Activated CD4-positive, alpha-beta memory T cell treated with anti-CD3 and anti-CD28 coated beads for 36 hours (primary cell): ENCODE measurements around the gene NXT1. TPM values are rescaled to one million over a fixed set of nuclear protein-coding genes. Genes with fewer than 3 reads are reported as not detected.
"Not testable (repeated sequence)": the region's sequence is repeated elsewhere in the genome, so short reads cannot be mapped to it uniquely, and the experiment has no call there.

Experiments
- CTCF ChIA-PET: fragments of 350-600 bp; sonication (Branson Sonifier 250); formaldehyde crosslinking; loops from one replicate; lab custom pipeline; 2021; ENCODE audit warnings: antibody characterized with exemption, inconsistent platforms; lab: Charles Lee
- POLR2A ChIA-PET: fragments of 350-600 bp; sonication (Branson Sonifier 250); formaldehyde crosslinking; loops from one replicate; lab custom pipeline; 2021; ENCODE audit warnings: antibody characterized with exemption; lab: Charles Lee
- DNase-seq: peaks from one replicate; pipeline ENCODE4 v3.0.0-alpha.2; 2020
- H3K27ac Mint-ChIP-seq: one replicate; pipeline ENCODE4 v1.8.0; 2021; ENCODE audit warnings: mixed read lengths
- H3K27me3 Mint-ChIP-seq: one replicate; pipeline ENCODE4 v1.8.0; 2021; ENCODE audit warnings: mixed read lengths
- H3K36me3 Mint-ChIP-seq: one replicate; pipeline ENCODE4 v1.8.0; 2021; ENCODE audit warnings: mixed read lengths
- H3K4me1 Mint-ChIP-seq: one replicate; pipeline ENCODE4 v1.8.0; 2021; ENCODE audit warnings: low read depth, mixed read lengths
- H3K4me3 Mint-ChIP-seq: one replicate; pipeline ENCODE4 v1.8.0; 2021; ENCODE audit warnings: mild to moderate bottlenecking, mixed read lengths
- H3K9me3 Mint-ChIP-seq: one replicate; pipeline ENCODE4 v1.8.0; 2021; ENCODE audit warnings: mixed read lengths
- intact Hi-C: fragments of 100-400 bp; cut with micrococcal nuclease; formaldehyde crosslinking; loops from one replicate; pipeline ENCODE4 v1.15.1; 2023
- total RNA-seq, 2 experiments: library from RNA; stranded (reverse); gene quantifications; one replicate each; pipeline ENCODE4 v1.2.3, GENCODE V29; 2021

Gene NXT1
- 10 to 100 TPM; 39.0 to 39.3 TPM for total RNA-seq

DNA sequence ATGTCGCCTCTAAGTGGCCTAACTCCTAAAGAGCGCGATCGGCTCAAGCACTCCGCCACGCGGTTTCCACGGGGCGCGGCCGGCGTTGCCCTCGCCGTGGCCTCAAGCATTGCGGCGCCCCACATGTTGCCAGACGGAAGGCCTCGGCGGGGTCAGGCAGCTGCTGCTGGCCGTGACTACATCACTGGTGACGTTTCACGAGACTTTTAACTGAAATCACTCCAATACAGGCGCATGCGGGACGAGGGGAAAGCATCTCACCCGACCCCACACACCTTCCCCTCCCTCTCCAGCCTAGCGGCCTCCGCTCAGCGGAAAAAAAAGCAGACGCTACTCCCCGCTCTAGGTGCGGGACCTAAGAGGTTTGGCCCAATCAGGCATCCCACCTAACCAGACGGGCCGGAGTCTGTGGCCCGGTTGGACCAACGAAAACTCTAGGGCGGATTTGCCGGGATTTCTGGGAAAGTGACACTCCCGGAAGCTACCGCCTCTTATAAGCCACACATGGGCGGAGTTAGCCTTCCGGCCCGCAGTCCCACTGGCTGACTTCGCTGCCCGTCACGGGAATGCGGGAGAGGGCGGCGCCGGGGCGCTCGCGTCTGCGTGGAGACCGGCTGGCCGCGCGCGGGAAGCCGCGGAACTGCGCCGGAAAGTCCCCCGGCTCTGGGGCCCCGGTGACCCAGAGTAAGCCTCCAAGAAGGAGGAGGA is at the start of gene NXT1:
TSS of gene NXT1 (plus strand) at position 596 of the 708 bp plus-strand sequence. CDS start 3,251 bp downstream, outside the sequence.
- ChIA-PET CTCF (interaction anchor here (0.9 to 2.6 kb wide), 17 partner anchors 9 to 258 kb away, joined by 3 to 32 read pairs (median 5); partner anchors contain the start of genes GZF1 and NAPB), POLR2A (interaction anchor here (1.0 to 2.8 kb wide), 10 partner anchors 8 to 256 kb away, joined by 3 to 31 read pairs (median 8); partner anchors contain the start of genes GZF1 and NAPB)
- Mint-ChIP-seq H3K27me3 (no peaks in the 10 kb centered on the region), H3K4me3 (peak within 1 kb of the TSS; percentile 88), H3K27ac (peak within 1 kb of the TSS; percentile 100), H3K4me1 (peaks cover 26% of the 10 kb centered on the region), H3K36me3 (peaks cover 6% of the 10 kb centered on the region), H3K9me3 (no peaks in the 10 kb centered on the region)
- peak; percentile 97 for DNase-seq
- intact Hi-C loops, result loop anchor here (1.0 to 10.0 kb wide), 5 partner anchors 8 to 1894 kb away; partner anchors contain the start of gene PYGB

DNA sequence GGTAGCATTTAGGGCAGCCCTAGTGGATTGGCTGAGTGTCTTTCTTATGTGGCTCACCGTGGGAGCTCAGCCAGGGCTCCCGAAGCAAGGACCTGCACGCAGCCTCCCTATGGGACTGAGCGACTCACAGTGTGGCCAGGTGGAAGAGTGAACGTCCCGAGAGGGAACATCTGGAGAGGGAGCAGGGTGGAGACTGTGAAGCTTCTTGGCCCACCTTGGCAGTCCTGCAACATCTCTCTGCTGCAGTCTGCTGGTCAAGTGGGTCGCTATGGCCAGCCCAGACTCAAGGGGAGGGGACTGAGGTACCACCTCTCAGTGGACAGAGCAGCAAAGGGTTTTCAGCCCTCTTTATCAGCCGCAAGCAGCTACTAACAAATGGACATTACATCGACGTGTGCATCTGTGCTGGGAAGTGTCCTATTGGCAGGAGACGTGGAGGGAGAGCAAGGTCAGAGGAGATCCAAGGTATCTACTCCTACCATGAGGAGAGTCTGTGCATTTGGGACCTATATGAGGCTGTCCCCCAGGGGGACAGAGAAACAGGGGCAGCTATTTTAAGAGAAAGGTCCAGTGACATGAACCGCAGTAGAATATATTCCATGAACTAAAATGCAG is 49.0 kb upstream of the NXT1 start:
- H3K36me3 Mint-ChIP-seq, result no peaks in the 10 kb centered on the region
- ChIA-PET POLR2A (interaction anchor here (0.6 kb wide), 1 partner anchor 147 kb away, joined by 3 read pairs; no protein-coding TSS in a partner anchor), CTCF (no interaction called here)
- DNase-seq, result no peak
- no peak overlapping the region for H3K4me3 Mint-ChIP-seq
- no peaks in the 10 kb centered on the region for H3K27me3 Mint-ChIP-seq
- H3K27ac Mint-ChIP-seq, result no peak overlapping the region
- intact Hi-C loops, result no loop called here
- no peaks in the 10 kb centered on the region for H3K9me3 Mint-ChIP-seq
- H3K4me1 Mint-ChIP-seq, result no peaks in the 10 kb centered on the region

DNA sequence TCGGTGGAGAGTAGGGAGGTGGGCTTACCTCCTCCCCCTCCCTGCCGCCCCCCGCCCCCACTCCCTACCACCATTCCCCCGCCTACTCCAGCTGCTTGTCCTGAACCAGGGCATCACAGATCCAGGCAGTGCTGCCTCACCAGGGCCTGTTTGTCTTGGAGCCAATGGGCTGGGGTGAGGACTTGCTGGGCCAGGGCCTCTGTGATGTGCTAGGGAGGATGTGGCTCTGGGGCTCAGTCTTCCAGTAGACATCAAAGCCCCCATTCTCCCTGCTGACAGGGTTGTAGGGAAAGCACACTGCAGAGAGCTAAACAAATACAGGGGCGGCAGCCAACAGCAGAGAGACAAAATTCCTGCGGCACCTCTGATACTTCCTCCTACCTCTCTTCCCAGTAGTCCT is 48.2 kb upstream of the NXT1 start:
- Mint-ChIP-seq H3K27ac (no peak overlapping the region), H3K4me3 (no peak overlapping the region), H3K9me3 (no peaks in the 10 kb centered on the region), H3K36me3 (no peaks in the 10 kb centered on the region), H3K27me3 (no peaks in the 10 kb centered on the region), H3K4me1 (no peaks in the 10 kb centered on the region)
- no peak for DNase-seq
- intact Hi-C loops, result no loop called here
- POLR2A ChIA-PET, result no interaction called here
- CTCF ChIA-PET, result no interaction called here

DNA sequence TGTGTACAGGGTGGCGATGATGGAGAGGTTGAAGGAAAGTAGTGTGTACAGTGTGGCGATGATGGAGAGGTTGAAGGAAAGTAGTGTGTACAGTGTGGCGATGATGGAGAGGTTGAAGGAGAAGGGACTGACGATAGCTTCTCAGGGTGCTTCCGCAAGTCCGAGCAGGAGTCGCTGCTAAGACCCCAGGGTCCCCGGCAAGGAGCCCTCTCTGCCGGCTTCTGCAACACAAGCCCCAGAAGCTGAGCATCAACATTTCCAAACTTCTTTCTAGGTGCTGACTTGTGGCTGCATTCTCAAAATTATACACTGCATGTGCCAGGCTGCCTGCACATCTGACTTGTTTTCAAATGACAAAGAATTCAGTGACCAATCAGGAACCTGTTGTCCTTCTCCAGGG is 47.8 kb upstream of the NXT1 start:
- H3K9me3 Mint-ChIP-seq, result no peaks in the 10 kb centered on the region
- intact Hi-C loops, result no loop called here
- H3K27ac Mint-ChIP-seq, result no peak overlapping the region

DNA sequence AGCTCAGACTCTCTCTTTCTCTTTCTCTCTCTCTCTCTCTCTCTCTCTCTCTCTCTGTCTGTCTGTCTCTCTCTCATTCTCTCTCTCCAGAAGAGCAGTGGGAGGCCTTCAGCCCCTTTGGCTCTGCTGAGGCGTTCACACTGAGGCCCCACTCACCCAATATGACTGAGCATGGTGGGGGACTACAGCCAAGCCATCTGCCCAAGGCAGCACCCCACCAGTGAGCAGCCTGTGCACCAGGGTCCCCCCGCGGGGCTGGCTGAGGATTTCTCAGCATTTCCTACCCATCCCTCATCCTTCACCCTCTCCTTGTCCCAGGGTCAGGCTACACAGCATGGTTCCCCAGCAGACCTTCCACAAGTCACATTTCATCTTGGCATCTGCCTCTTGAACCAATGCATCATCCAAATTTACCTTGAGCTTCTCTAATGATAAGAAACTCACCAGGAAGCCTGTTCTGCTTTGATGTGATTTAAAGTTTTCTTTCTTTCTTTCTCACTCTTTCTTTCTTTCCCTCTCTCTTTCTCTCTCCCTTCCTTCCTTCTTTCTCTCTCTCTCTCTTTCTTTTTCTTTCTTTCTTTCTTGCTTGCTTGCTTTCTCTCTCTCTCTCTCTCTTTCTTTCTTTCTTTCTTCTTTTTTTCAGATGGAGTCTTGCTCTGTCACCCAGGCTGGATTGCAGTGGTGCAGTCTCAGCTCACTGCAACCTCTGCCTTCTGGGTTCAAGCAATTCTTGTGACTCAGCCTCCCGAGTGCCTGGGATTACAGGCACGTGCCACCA is 47.1 kb upstream of the NXT1 start:
- H3K4me1 Mint-ChIP-seq, result no peaks in the 10 kb centered on the region
- H3K27ac Mint-ChIP-seq, result no peak overlapping the region
- no peak overlapping the region for H3K4me3 Mint-ChIP-seq
- no peaks in the 10 kb centered on the region for H3K27me3 Mint-ChIP-seq
- no peaks in the 10 kb centered on the region for H3K9me3 Mint-ChIP-seq
- intact Hi-C loops, result no loop called here
- no peaks in the 10 kb centered on the region for H3K36me3 Mint-ChIP-seq
- ChIA-PET POLR2A (no interaction called here), CTCF (no interaction called here)
- no peak for DNase-seq

More for the DNA sequence above, 47.8 kb upstream of the NXT1 start:
- Mint-ChIP-seq H3K36me3 (no peaks in the 10 kb centered on the region), H3K27me3 (no peaks in the 10 kb centered on the region), H3K4me3 (no peak overlapping the region), H3K4me1 (no peaks in the 10 kb centered on the region)
- POLR2A ChIA-PET, result no interaction called here
- CTCF ChIA-PET, result no interaction called here
- no peak for DNase-seq

DNA sequence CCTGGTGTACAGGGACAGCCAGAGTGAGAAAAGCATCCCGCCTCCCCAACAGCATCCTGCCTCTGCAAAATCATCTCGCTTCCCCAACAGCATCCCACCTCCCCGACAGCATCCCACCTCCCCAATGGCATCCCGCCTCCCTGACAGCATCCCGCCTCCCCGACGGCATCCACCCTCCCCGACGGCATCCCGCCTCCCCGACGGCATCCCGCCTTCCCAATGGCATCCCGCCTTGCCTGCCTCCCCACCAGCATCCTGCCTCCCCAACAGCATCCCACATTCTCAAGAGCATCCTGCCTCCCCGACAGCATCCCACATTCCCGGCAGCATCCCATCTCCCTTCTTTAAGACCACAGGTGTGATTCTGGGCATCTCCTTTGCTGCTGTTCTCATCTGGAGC is 46.0 kb upstream of the NXT1 start:
- H3K27ac Mint-ChIP-seq, result no peak overlapping the region
- H3K4me1 Mint-ChIP-seq, result no peaks in the 10 kb centered on the region
- intact Hi-C loops, result no loop called here
- ChIA-PET POLR2A (no interaction called here), CTCF (no interaction called here)
- H3K9me3 Mint-ChIP-seq, result no peaks in the 10 kb centered on the region
- H3K4me3 Mint-ChIP-seq, result no peak overlapping the region
- H3K36me3 Mint-ChIP-seq, result no peaks in the 10 kb centered on the region
- DNase-seq, result no peak
- no peaks in the 10 kb centered on the region for H3K27me3 Mint-ChIP-seq

DNA sequence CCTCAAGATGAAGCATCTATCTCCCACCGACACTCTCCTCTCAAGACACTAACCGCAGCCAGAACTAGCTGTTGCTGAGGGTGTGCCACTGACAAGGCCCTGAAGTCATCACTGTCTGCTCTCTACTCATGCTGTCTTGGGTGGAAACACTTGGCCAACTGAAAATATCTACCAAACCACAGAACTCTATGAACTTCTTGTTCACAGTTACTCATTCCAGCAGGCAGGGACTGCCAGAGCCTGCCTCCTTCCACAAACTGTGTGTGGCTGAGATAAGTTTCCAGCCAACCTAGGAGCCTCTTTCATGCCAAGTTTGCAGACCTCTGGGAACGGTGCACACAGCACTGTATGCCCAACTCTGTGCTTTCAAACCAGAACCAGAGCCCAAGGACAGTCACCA is 45.5 kb upstream of the NXT1 start:
- DNase-seq, result no peak
- Mint-ChIP-seq H3K36me3 (no peaks in the 10 kb centered on the region), H3K4me1 (no peaks in the 10 kb centered on the region), H3K9me3 (no peaks in the 10 kb centered on the region), H3K27me3 (no peaks in the 10 kb centered on the region), H3K27ac (no peak overlapping the region), H3K4me3 (no peak overlapping the region)
- ChIA-PET POLR2A (no interaction called here), CTCF (no interaction called here)
- intact Hi-C loops, result no loop called here

DNA sequence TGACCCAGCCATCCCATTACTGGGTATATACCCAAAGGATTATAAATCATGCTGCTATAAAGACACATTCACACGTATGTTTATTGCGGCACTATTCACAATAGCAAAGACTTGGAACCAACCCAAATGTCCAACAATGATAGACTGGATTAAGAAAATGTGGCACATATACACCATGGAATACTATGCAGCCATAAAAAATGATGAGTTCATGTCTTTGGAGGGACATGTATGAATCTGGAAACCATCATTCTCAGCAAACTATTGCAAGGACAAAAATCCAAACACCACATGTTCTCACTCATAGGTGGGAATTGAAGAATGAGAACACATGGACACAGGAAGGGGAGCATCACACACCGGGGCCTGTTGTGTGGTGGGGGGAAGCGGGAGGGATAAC is 43.2 kb upstream of the NXT1 start:
- H3K27ac Mint-ChIP-seq, POLR2A ChIA-PET, DNase-seq, H3K27me3 Mint-ChIP-seq, H3K36me3 Mint-ChIP-seq, H3K9me3 Mint-ChIP-seq, H3K4me3 Mint-ChIP-seq, intact Hi-C loops, CTCF ChIA-PET, H3K4me1 Mint-ChIP-seq: not testable (repeated sequence)

DNA sequence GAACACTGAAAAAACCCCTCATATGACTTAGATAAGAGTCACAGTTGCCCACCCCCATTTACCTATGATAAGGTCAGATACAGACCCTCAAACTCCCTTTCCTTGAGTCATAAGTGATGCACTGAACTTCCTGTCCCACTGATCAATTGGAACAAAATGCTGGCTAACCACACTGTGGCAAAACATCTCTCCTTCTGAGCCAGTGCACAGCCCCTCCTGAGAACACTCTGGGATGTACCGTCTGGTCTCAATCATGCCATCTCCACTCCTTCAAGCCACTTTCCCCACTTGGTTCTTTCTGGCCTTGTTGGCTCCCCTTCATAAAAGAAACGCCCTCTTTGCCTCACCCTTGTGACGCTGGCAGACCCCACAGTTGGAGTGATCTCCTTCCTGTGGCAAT is 42.6 kb upstream of the NXT1 start:
- CTCF ChIA-PET, result no interaction called here
- Mint-ChIP-seq H3K27me3 (peaks cover 11% of the 10 kb centered on the region), H3K27ac (no peak overlapping the region), H3K36me3 (no peaks in the 10 kb centered on the region), H3K4me1 (no peaks in the 10 kb centered on the region), H3K4me3 (no peak overlapping the region), H3K9me3 (no peaks in the 10 kb centered on the region)
- POLR2A ChIA-PET, result no interaction called here
- intact Hi-C loops, result no loop called here
- no peak for DNase-seq

DNA sequence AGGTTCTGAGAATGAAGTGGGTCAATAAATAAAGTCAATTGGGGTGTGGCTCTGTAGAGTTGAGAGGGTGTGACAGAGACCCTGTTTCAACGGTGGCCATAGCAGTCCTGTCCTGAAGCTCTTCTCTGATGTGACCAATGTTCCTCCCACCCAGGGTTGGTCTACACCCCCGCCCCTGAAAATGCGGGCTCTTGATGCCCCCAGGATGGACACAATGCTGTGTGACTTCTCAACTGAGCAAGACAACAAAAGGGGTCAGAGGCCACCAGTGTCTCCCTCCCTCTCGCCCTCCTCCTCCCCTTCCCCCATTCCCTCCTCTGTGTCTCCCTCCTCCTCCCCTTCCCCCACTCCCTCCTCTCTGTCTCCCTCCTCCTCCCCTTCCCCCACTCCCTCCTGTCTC is 41.7 kb upstream of the NXT1 start:
- no peaks in the 10 kb centered on the region for H3K4me1 Mint-ChIP-seq
- intact Hi-C loops, result no loop called here
- H3K4me3 Mint-ChIP-seq, result no peak overlapping the region
- H3K9me3 Mint-ChIP-seq, result no peaks in the 10 kb centered on the region
- no peak for DNase-seq
- no peaks in the 10 kb centered on the region for H3K36me3 Mint-ChIP-seq
- ChIA-PET CTCF (no interaction called here), POLR2A (no interaction called here)
- H3K27ac Mint-ChIP-seq, result no peak overlapping the region
- H3K27me3 Mint-ChIP-seq, result peaks cover 11% of the 10 kb centered on the region

DNA sequence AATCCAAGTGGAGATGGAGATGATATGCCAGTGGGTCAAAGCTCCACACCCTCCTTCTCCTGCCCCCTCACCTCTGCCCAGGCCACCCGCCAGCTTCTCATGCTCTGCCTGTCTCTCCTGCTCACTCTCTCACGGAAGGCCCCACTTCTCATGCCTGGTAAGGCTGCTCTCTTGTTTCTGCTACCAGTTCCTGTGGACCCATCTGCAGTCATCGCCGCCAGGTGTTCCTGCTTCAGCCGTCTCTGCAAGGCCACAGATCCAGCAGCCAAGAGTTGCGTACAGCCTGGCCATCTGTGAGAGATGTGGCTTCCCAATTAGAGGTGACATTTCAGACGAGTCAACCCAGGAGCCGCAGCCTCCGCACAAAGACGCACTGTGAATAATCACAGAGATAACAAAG is 40.8 kb upstream of the NXT1 start:
- Mint-ChIP-seq H3K36me3 (no peaks in the 10 kb centered on the region), H3K9me3 (no peaks in the 10 kb centered on the region), H3K27me3 (peaks cover 11% of the 10 kb centered on the region), H3K4me1 (no peaks in the 10 kb centered on the region), H3K27ac (no peak overlapping the region), H3K4me3 (no peak overlapping the region)
- ChIA-PET CTCF (no interaction called here), POLR2A (no interaction called here)
- intact Hi-C loops, result no loop called here
- no peak for DNase-seq

DNA sequence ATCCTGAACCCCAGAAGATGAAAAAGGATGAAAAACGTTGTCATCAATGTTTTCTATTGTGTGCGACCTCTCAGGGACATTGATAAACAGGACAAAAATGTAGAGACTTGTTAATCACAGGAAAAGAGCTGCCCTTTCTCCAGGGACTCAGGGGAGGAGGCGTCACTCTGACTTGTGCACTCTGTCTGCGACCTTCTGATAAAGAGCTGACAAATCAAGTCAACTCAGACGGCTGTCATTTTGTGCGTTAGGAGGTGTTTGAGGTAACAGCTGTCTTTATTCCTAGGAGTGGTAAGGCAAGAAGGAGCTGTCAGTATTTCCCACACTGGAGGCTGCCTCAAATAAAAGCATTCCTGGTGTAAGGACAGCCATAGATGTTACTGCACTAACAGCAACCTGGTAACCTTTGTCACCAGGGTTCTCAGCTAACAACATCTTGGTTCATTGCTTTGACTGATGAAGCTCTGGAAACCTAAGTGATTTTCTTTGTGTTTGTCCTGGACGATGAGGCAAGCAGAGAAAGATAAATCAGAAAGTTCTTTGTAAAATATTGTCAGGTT is 38.6 kb upstream of the NXT1 start:
- intact Hi-C loops, result no loop called here
- DNase-seq, result no peak
- CTCF ChIA-PET, result no interaction called here
- Mint-ChIP-seq H3K4me1 (no peaks in the 10 kb centered on the region), H3K27me3 (peaks cover 11% of the 10 kb centered on the region), H3K9me3 (no peaks in the 10 kb centered on the region), H3K36me3 (no peaks in the 10 kb centered on the region), H3K4me3 (no peak overlapping the region), H3K27ac (no peak overlapping the region)
- POLR2A ChIA-PET, result no interaction called here
